ENCODE measurements around the gene ZNF350. TPM values are rescaled to one million over a fixed set of nuclear protein-coding genes. Genes with fewer than 3 reads are reported as not detected.

Gene ZNF350
- total and polyA plus RNA-seq, 2 donors (not counting 1 experiment from before 2014, with no cell fraction given), result 6.0 to 50.2 TPM

DNA sequence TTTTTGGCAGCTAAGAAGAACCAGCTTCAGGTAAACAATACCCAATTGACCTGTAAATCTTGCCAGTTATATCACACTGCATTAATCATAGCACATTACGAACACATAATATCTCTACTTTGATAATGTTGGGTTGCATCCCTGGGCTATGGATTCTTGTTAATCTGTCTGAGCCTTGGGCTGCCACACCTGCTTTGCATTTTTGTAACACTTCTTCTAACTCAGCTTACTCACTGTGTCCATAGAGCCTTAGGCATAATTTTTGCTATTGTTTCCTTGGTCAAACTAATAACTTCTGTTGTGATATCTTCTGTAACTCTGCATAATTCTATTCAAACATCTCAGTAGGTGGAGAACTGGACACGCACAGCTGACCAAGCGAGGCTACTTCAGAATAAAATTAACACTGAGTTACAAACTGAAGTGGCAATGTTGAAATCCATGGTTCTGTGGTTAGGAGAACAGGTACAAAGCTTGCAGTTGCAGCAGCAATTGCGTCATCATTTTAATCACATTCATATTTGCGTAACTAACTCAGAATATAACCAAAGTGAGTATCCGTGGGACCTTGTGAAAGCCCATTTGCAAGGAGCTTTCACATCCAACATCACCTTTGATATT lies 6.4 kb downstream of the ZNF350 start:
- H2AFZ ChIP-seq (ENCODE audit: insufficient read depth, low read depth, low read length, poor library complexity, severe bottlenecking), result no peak overlapping the region
- intact Hi-C loops (cut with micrococcal nuclease), result no loop called here
- Mint-ChIP-seq H3K27me3 (no peaks in the 10 kb centered on the region), H3K27ac (no peak overlapping the region), H3K9me3 (ENCODE audit: insufficient read depth) (peaks cover 40% of the 10 kb centered on the region), H3K4me3 (no peak overlapping the region), H3K4me1 (peaks cover 6% of the 10 kb centered on the region)
- H3K79me2 ChIP-seq (ENCODE audit: control insufficient read depth, insufficient read depth, low read length), result peaks cover 96% of the 10 kb centered on the region
- 100% methylated on average over 2 of the region's 6 CpGs for WGBS (ENCODE audit: insufficient coverage)
- DNase-seq, result no peak
- no peak overlapping the region for H3K27ac ChIP-seq (ENCODE audit: low read length in 2 of 2)
- ATAC-seq (ENCODE audit: low read depth), result no peak
- peaks cover 9 to 83% (median 64%) of the 10 kb centered on the region in 3 donors for H3K9me3 ChIP-seq (ENCODE audit: control extremely low read depth in 1 of 3, control insufficient read depth in 2 of 3, insufficient read depth in 1 of 3, low read length in 2 of 3)
- H3K4me1 ChIP-seq (ENCODE audit: control insufficient read depth in 2 of 2, insufficient read depth in 2 of 2, low read length in 2 of 2), result peaks cover under 1 to 1% of the 10 kb centered on the region in 2 donors
- H3K9ac ChIP-seq (ENCODE audit: low read length), result no peak overlapping the region
- no peaks in the 10 kb centered on the region for H3K27me3 ChIP-seq (replicated peaks in 1 of 4; ENCODE audit: control extremely low read depth in 1 of 4, control insufficient read depth in 3 of 4, insufficient read depth in 4 of 4, low read length in 3 of 4)
- no peaks in the 10 kb centered on the region for H4K20me1 ChIP-seq (ENCODE audit: control insufficient read depth, insufficient read depth, low read length, poor library complexity, severe bottlenecking)
- no peak for TF ChIP-seq EZH2 (IDR thresholded peaks at IDR 0.05; ENCODE audit: borderline replicate concordance, insufficient read depth, low read depth, low read length, poor library complexity, severe bottlenecking)
- TF ChIP-seq, protein P1, sequence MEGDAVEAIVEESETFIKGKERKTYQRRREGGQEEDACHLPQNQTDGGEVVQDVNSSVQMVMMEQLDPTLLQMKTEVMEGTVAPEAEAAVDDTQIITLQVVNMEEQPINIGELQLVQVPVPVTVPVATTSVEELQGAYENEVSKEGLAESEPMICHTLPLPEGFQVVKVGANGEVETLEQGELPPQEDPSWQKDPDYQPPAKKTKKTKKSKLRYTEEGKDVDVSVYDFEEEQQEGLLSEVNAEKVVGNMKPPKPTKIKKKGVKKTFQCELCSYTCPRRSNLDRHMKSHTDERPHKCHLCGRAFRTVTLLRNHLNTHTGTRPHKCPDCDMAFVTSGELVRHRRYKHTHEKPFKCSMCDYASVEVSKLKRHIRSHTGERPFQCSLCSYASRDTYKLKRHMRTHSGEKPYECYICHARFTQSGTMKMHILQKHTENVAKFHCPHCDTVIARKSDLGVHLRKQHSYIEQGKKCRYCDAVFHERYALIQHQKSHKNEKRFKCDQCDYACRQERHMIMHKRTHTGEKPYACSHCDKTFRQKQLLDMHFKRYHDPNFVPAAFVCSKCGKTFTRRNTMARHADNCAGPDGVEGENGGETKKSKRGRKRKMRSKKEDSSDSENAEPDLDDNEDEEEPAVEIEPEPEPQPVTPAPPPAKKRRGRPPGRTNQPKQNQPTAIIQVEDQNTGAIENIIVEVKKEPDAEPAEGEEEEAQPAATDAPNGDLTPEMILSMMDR (IDR thresholded peaks at IDR 0.05), result no peak
- peaks cover 1 to 43% of the 10 kb centered on the region in 2 experiments for H3K36me3 ChIP-seq (replicated peaks in 1 of 2; ENCODE audit: control extremely low read depth in 1 of 2, control insufficient read depth in 1 of 2, extremely low read depth in 1 of 2, insufficient read depth in 2 of 2, low read length in 1 of 2)
- CTCF ChIA-PET, result no interaction called here
- H3K4me2 ChIP-seq (replicated peaks; ENCODE audit: low read depth, low read length, poor library complexity, severe bottlenecking), result no peak overlapping the region
- H3K4me3 ChIP-seq (ENCODE audit: control extremely low read depth in 1 of 5, extremely low read depth in 1 of 5, insufficient read depth in 1 of 5, low read depth in 2 of 5, low read length in 4 of 5), result no peak overlapping the region
- POLR2A ChIA-PET, result no interaction called here

DNA sequence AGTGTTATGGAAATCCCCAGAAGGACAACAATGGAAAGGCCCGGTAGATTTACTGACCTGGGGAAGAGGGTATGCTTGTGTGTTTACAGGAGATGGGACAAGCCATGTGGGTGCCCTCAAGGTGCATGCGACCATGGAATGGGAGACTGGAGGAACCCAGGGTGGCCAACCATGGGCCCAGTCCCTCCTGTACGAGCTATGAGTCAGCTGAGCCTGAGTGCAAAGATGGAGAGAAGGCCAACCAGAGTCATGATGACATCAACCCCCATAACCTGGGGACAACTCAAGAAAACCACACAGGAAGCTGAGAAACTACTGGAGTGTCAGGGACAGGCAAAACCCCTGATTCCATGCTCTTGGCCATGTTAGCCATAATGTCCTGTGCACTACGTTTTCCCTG lies 7.8 kb downstream of the ZNF350 start:
- Histone ChIP-seq H3K79me2 (ENCODE audit: control insufficient read depth, insufficient read depth, low read length) (peaks cover 97% of the 10 kb centered on the region), H3K4me1 (ENCODE audit: control insufficient read depth in 2 of 2, insufficient read depth in 2 of 2, low read length in 2 of 2) (no peaks in the 10 kb centered on the region), H4K20me1 (ENCODE audit: control insufficient read depth, insufficient read depth, low read length, poor library complexity, severe bottlenecking) (no peaks in the 10 kb centered on the region), H3K4me2 (replicated peaks; ENCODE audit: low read depth, low read length, poor library complexity, severe bottlenecking) (no peak overlapping the region), H3K36me3 (replicated peaks in 1 of 2; ENCODE audit: control extremely low read depth in 1 of 2, control insufficient read depth in 1 of 2, extremely low read depth in 1 of 2, insufficient read depth in 2 of 2, low read length in 1 of 2) (peaks cover 9 to 55% of the 10 kb centered on the region in 2 experiments), H3K9ac (ENCODE audit: low read length) (no peak overlapping the region), H3K9me3 (ENCODE audit: control extremely low read depth in 1 of 3, control insufficient read depth in 2 of 3, insufficient read depth in 1 of 3, low read length in 2 of 3) (peaks cover 12 to 84% (median 67%) of the 10 kb centered on the region in 3 donors), H3K27me3 (replicated peaks in 1 of 4; ENCODE audit: control extremely low read depth in 1 of 4, control insufficient read depth in 3 of 4, insufficient read depth in 4 of 4, low read length in 3 of 4) (no peaks in the 10 kb centered on the region), H3K27ac (ENCODE audit: low read length in 2 of 2) (no peak overlapping the region), H3K4me3 (ENCODE audit: control extremely low read depth in 1 of 5, extremely low read depth in 1 of 5, insufficient read depth in 1 of 5, low read depth in 2 of 5, low read length in 4 of 5) (no peak overlapping the region), H2AFZ (ENCODE audit: insufficient read depth, low read depth, low read length, poor library complexity, severe bottlenecking) (no peak overlapping the region)
- peaks cover 4% of the 10 kb centered on the region for H3K4me1 Mint-ChIP-seq
- DNase-seq, result no peak
- POLR2A ChIA-PET, result no interaction called here
- peaks cover 45% of the 10 kb centered on the region for H3K9me3 Mint-ChIP-seq (ENCODE audit: insufficient read depth)
- ATAC-seq (ENCODE audit: low read depth), result no peak
- intact Hi-C loops (cut with micrococcal nuclease), result no loop called here
- TF ChIP-seq, protein P1 (IDR thresholded peaks at IDR 0.05), result no peak
- no peak for TF ChIP-seq EZH2 (IDR thresholded peaks at IDR 0.05; ENCODE audit: borderline replicate concordance, insufficient read depth, low read depth, low read length, poor library complexity, severe bottlenecking)
- H3K27me3 Mint-ChIP-seq, result no peaks in the 10 kb centered on the region
- H3K27ac Mint-ChIP-seq, result no peak overlapping the region
- no peak overlapping the region for H3K4me3 Mint-ChIP-seq
- CTCF ChIA-PET, result no interaction called here
- 100% methylated on average over 4 of the region's 4 CpGs for WGBS (ENCODE audit: insufficient coverage)
